ENCODE data around the gene ZFYVE21. TPM values are rescaled to one million over a fixed set of nuclear protein-coding genes. Genes with fewer than 3 reads are reported as not detected.

ZFYVE21 gene
- total RNA-seq, 1 donor from 2014 or later, result 58.0 TPM

DNA sequence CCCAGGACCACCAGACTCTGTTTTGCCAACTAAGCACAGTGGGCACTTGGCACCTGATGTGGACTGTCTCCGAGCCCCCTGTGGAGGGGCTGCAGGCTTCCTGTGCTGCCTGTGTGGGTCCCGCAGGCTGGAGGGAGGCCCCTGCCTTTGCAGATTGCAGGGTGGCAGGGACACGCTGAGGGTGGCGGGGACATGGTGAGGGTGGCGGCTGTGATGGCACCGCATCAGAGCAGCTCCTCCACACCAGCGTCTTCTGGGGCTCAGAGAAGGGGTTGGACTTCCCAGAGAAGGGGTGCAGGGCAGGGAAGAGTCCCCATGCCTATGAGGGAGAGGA lies 8.1 kb downstream of the ZFYVE21 start:
- DNase-seq (ENCODE audit: low read depth in 2 of 2), result no peak

DNA sequence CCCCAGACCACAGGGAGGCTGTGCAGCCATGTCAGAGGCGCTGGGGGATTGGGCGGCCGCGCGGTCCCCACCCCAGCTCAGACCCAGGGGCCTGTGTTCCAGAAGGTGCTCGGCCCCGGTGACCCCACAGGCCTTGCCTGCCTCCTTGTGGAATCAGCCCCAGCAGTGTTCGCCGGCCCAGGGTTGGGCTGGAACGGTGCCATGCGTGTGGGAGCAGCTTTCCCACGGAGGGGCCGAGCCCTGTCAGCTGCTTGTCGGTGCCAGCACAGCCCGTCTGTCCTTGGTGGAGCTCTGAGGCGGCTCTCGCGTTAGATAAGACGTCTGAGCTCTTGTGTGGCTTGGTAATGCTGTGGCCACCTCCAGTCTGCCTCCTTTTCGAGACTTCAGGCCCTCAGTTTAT lies 8.5 kb downstream of the ZFYVE21 start:
- no peak for DNase-seq (ENCODE audit: low read depth in 2 of 2)

GRCh38 chr14:103725001-103725682 lies 9.5 kb downstream of the ZFYVE21 start:
- DNase-seq (ENCODE audit: low read depth in 2 of 2), result no peak

DNA sequence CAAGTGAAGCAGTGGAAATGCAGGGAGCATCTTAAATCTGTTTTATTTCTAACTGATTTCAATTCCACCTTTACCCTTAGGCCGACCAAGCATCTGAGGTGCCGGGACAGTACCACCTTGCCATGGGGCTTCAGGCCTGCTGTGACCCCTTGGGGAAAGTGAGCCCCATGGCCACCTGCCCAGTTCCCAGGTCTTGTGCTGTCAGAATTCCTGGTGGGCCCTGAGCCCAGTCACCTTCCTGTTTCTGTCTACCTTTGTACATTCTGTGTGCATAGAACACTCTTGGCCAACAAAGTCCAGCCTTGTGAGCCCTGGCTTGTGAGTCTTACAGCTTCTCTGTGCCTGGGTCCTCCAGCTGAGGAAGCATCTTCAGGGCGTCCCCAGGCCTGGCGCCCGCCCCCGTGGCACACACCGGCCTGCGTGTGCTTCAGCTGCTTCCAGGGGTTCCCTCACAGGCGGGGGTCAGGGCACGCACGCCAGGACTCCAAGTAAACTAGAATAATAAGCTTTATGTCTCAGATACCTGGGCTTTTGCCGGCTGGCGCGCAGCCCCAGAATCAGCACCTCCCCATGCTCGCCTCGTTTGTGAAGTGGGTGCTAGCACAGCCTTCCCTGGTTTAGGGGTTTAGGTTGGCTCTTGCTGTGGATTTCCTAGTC lies 10.3 kb downstream of the ZFYVE21 start:
- no peak for DNase-seq (ENCODE audit: low read depth in 2 of 2)

- no peak for DNase-seq (ENCODE audit: low read depth in 2 of 2)
These were observed 10.9 kb downstream of the ZFYVE21 start for GRCh38 chr14:103726474-103726873.

DNA sequence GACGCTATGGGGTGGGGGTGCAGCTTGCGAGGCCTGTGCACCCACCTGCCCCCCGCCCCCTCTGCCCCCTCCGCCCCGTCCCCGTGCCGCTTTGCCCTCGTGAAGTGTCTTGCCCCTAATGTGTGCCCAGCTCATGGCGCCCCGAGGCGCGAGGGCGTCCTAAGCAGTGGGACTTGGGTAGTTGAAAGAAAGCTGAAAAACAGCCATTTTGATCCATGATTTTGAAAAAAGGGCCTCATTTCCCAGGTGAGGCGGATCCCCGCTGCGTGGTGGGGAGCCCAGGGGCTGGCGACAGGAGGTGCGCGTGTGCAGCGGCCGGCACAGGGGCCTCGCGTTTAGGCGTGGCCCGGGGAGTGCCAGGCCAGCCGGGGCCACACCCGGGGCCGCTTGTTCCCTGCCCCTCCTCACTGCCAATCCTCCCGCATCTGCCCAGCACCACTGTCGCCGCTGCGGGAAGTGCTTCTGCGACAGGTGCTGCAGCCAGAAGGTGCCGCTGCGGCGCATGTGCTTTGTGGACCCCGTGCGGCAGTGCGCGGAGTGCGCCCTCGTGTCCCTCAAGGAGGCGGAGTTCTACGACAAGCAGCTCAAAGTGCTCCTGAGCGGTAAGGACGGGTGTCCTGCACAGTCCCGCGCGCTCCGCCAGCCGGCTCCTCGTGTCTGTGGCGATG lies 11.8 kb downstream of the ZFYVE21 start:
- no peak for DNase-seq (ENCODE audit: low read depth in 2 of 2)

DNA sequence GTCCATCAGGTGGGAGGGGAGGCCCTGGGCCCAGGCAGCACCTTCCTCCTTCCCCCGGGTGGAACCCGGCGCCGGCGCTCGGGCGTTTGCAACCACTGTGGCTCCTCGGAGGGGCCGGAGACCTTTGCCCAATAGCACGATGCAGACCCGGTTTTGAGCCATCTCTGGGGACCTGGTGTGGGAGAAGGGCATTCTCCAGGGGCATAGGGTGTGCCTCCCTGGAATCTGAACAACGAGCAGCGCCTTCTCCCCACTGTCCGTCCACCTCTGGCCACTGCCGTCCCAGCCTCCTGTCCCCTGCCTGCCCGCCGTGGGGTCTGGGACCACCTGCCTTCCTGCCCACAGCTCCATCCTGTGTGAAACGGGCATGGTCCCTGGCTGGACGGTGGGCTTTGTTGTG lies 12.5 kb downstream of the ZFYVE21 start:
- no peak for DNase-seq (ENCODE audit: low read depth in 2 of 2)

- no peak for DNase-seq (ENCODE audit: low read depth in 2 of 2)
These were observed 13.1 kb downstream of the ZFYVE21 start for GRCh38 chr14:103728721-103729120.

DNA sequence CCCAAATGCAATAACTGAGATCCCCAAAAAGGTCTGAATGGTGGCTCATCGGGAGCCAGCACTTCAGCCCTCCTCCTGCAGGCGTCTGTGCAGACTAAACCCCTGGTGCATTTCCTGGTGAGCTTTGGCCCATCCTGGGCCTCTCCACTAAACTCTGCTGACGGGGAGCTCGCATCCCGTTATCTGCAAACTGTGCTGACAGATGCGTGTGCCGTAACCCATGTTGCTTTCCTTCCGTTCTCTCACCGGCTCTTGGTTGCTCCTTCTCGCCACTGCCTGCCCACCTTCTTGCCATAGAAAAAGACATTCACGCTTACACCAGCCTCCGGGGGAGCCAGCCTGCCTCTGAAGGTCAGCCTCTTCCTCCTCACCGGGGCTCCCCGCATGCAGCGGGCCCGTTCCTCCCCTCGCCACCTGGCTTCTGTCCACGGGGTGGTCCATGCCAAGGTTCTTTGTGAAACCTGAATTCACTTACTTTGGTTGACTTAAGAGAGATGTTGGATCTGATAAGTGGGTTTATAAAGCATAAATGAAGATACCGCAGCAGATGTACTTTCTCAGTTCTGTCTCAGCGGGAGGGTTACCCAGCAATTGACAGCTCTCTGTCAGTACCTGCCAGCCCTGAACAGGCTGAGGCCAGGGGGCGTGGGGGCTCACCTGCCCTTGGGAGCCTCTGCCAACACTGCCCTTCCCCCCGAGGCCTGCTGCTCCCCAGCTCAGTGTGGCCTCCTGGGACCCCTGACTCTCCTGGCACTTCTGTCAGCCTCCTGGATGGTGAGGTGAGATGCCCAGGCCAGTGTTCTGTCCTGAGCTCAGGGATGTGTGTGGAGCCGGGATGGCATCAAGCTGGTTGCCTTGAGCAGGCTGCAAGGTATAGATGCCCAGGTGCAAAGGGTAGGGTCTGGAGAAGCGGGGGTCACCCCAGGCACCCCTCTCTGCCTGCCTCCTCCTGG lies 14.2 kb downstream of the ZFYVE21 start:
- DNase-seq (ENCODE audit: low read depth in 2 of 2), result no peak

GRCh38 chr14:103730490-103731035 lies 15.0 kb downstream of the ZFYVE21 start:
- no peak for DNase-seq (ENCODE audit: low read depth in 2 of 2)

GRCh38 chr14:103731481-103731880 lies 15.9 kb downstream of the ZFYVE21 start:
- DNase-seq (ENCODE audit: low read depth in 2 of 2), result no peak

DNA sequence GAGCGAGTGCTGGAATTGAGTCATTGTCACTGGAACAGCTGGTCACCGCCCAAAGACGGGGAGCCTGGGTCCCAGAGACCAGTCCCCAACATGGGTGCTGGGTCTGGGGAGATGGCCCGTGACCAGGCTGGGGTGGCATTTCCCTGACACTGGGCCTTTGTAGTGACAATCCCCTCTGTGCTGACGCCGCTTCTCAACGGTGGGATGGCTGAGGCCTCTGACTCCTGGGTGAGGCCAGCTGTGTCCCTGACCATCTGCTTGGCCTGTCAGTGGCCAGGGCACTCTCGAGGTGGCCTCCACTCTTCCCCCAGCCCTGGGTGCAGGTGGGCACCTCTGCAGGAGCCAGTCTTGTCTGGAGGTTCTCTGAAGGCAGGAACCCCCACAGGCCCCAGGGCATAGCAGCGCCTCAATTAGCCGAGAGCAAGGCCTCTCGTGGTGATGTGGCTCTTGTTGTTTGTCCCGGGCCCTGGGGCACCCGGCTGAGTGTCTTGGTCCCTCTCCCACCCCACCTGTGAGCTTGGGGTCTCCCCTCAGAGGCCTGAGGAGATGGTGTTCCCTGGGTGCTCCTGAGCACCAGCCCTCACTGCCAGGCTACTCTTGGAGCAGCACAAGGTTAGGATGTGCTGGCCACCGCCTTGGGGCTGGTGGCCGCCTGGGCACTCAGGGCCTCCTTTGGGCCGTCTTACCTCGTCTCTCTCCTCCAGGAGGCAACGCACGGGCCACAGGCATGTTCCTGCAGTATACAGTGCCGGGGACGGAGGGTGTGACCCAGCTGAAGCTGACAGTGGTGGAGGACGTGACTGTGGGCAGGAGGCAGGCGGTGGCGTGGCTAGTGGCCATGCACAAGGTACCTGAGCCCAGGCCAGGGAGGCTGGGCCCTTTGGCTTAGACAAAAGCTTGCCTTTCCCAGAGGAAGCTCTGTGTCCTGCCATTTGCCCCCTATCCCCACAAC lies 16.6 kb downstream of the ZFYVE21 start:
- no peak for DNase-seq (ENCODE audit: low read depth in 2 of 2)

DNA sequence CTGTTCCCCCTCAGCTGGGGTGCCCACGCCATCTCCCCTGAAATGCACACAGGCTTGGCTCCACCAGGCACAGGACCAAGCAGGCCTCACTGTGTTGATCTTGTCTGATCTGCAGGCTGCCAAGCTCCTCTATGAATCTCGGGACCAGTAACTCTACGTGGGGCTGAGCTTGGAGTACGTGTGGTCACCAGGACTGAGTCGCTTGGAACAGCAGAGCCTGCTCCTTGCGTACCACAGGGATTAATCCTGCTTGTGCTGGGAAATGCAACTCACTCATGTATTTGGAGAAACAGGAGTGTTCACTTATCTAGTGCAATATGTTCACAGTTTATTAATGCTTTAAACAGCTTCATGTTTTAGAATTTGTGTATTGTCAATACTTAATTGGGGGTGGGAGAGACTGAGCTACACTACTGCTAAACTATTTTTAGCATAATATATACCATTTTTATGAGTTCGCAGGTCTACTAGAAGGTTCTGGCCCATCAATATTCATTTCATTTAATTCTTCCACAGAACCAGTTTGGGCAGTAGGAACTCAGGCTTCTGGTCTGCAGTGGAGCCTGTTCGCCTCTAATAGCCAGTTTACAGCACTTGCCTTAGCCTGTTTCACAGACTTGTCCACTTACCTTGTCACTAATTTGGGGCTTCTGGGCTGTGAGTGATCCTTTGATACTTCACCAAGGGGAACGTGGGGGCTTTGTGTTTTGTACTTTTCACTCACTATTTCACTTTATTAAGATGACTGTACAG lies 17.4 kb downstream of the ZFYVE21 start:
- no peak for DNase-seq (ENCODE audit: low read depth in 2 of 2)

DNA sequence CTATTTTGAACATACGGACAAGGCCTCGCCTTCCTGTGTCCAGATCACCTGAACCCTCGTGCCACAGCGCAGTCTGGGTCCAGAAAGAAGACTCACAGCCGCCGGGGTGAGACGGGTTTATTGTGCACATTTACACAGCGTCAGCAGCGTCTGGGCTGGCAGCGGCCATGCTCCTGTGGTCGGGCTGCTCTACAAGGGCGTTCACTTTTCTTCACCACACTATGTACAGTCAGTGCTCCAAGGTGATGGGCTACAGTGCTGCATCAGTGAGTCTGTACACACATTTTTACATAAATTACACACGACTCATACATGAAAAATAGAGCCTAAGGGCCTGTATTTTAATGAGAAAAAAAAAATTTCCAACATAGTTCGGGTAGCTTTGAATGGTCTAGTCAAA lies 18.0 kb downstream of the ZFYVE21 start:
- no peak for DNase-seq (ENCODE audit: low read depth in 2 of 2)

GRCh38 chr14:103734081-103734888 lies 18.7 kb downstream of the ZFYVE21 start:
- no peak for DNase-seq (ENCODE audit: low read depth in 2 of 2)

GRCh38 chr14:103735022-103735421 lies 19.4 kb downstream of the ZFYVE21 start:
- DNase-seq (ENCODE audit: low read depth in 2 of 2), result peak in 1 of 2 donors; percentile 43

- DNase-seq (ENCODE audit: low read depth in 2 of 2), result no peak
These were observed 19.8 kb downstream of the ZFYVE21 start for GRCh38 chr14:103735439-103735814.

- DNase-seq (ENCODE audit: low read depth in 2 of 2), result no peak
These were observed 20.4 kb downstream of the ZFYVE21 start for GRCh38 chr14:103735815-103736545.
